Astrocyte of the cerebellum (primary cell): Measurements from ENCODE around the gene CDX2.

Experiments used
- DNase-seq: peaks from one replicate; pipeline ENCODE4 v3.0.0-alpha.2; 2011; ENCODE audit warnings: low read depth
- H3K4me3 ChIP-seq: 2 replicates; pipeline ENCODE4 v1.5.1; 2011; ENCODE audit warnings: mild to moderate bottlenecking, low read depth, low read length, moderate library complexity
- CTCF ChIP-seq: IDR thresholded peaks from 2 replicates; pipeline ENCODE4 v1.5.1; 2012; ENCODE audit warnings: low read length, low read depth, moderate library complexity, mild to moderate bottlenecking; ENCODE audit errors: missing control alignments
- in situ Hi-C: cut with HindIII; loops from 2 replicates; pipeline ENCODE4 v1.10.0; 2017; ENCODE audit warnings: low sequenced_read_pairs

CDX2 gene

GRCh38 chr13:27979001-27979643, 10.0 kb upstream of the CDX2 start:
- no peak overlapping the region for H3K4me3 ChIP-seq
- in situ Hi-C loops: no loop called here
- no peak for TF ChIP-seq CTCF
- DNase-seq: no peak

- in situ Hi-C loops: no loop called here
- TF ChIP-seq CTCF: no peak
- no peak overlapping the region for H3K4me3 ChIP-seq
- no peak for DNase-seq
These were observed 9.3 kb upstream of the CDX2 start for GRCh38 chr13:27978301-27978968.

- TF ChIP-seq CTCF: no peak
- in situ Hi-C loops: no loop called here
- no peak for DNase-seq
- no peak overlapping the region for H3K4me3 ChIP-seq
These were observed 8.6 kb upstream of the CDX2 start for GRCh38 chr13:27977476-27978300.

DNA sequence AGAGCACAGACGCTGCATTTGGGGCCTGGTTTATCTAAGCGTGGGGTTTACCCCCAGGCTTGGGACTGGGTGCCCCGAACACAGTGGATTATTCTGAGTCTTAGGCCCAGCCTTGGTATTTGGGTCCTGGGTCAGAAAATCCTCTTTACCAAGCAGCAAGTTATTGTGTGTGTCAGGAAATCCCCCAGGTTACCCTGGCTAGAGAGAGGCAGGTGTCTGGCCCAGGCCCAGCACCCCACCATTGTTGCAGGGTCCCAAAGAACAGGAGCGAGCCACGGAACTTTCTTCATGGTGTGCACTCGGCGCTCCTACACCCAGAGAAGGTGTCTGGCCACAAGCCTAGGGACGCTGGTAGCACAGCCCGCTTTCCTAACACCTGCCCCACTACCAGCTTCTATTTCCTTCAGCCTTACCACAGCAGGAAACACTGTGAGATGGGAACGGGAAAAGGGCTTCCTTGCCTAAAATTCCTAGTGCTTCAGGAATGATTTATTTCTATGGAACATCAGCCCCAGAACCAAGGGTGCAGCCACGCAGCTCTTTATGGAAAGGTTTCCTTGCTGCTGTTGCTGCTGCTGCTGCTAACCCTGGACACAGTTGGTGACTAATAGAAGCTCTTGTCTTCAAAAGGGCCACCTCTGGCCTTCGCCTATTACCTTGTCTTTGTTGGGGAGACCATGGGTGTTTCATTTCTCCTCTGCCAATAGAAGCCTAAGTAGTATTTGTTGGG, 7.4 kb upstream of the CDX2 start:
- no peak for TF ChIP-seq CTCF
- in situ Hi-C loops: no loop called here

DNA sequence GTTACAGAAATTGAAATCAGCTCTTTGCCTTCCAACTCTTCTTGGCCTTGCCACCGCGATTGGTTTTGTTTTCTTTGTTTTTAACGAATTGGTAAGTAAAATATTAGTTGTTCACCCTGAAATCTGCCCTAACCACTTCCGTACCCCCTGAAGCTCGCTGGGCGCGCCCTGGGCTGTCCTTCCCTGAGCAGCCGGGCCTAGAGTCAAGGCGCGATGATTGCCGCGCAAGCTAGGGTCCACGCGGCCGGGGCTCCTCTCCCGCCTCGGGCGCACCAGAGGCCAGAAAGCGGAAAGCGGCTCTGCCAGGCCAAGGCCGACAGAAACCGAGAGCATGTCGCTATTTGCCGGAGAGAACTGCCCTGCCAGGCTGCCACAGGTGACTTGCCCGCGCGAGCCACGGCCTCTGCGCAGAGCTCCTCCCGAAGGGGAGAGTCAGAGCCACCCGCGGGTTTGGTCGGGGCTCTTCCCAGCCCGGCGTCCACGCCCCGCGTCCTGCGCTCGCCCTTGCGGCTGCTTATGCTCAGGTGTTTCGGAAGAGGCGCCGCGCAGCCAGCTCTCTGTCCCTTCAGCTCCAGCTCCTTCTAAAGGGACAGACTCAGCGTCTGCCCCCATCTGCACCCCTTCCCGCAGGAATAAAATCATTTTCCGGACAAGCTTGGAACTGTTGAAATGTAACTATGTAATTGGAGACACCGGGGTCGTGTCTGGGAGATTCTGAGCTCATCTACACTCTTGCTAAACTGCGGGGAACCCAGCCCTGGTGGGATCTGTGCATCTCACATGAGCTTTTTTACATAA, 6.6 kb upstream of the CDX2 start:
- DNase-seq: no peak
- no peak overlapping the region for H3K4me3 ChIP-seq
- in situ Hi-C loops: no loop called here
- no peak for TF ChIP-seq CTCF

More for the DNA sequence above, 7.4 kb upstream of the CDX2 start:
- no peak overlapping the region for H3K4me3 ChIP-seq
- DNase-seq: no peak
